Esophagus muscularis mucosa (tissue), 4 donors: ENCODE results near the gene GNPNAT1.

ENCODE experiments used
- EP300 ChIP-seq: sonication (generic); formaldehyde crosslinking; IDR thresholded peaks from one replicate; pipeline ENCODE4 v1.6.1; 2017; ENCODE audit warnings: antibody characterized with exemption
- POLR2A ChIP-seq: fragments of 450-650 bp; IDR thresholded peaks from one replicate; pipeline ENCODE4 v1.6.1; 2017; ENCODE audit warnings: antibody characterized with exemption, moderate library complexity, mild to moderate bottlenecking, low read depth
- TF ChIP-seq, protein P1 (sequence below), 3 experiments: fragments of 200-600 bp in 2 of 3; fragments of 450-650 bp in 1 of 3; sonication (generic) in 2 of 3; IDR thresholded peaks; one replicate each; pipeline ENCODE4 v1.5.1; 2017 to 2019; ENCODE audit warnings: antibody characterized with exemption in 3 of 3, mild to moderate bottlenecking in 2 of 3, moderate library complexity in 1 of 3

- no peak for TF ChIP-seq POLR2A
- TF ChIP-seq, protein P1, sequence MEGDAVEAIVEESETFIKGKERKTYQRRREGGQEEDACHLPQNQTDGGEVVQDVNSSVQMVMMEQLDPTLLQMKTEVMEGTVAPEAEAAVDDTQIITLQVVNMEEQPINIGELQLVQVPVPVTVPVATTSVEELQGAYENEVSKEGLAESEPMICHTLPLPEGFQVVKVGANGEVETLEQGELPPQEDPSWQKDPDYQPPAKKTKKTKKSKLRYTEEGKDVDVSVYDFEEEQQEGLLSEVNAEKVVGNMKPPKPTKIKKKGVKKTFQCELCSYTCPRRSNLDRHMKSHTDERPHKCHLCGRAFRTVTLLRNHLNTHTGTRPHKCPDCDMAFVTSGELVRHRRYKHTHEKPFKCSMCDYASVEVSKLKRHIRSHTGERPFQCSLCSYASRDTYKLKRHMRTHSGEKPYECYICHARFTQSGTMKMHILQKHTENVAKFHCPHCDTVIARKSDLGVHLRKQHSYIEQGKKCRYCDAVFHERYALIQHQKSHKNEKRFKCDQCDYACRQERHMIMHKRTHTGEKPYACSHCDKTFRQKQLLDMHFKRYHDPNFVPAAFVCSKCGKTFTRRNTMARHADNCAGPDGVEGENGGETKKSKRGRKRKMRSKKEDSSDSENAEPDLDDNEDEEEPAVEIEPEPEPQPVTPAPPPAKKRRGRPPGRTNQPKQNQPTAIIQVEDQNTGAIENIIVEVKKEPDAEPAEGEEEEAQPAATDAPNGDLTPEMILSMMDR (IDR thresholded peaks at IDR 0.05) = no peak
- TF ChIP-seq EP300 = no peak
Measured at GRCh38 chr14:52798826-52799225, 7.4 kb upstream of the GNPNAT1 start.
